ENCODE measurements around the gene CIRBP. TPM values are rescaled to one million over a fixed set of nuclear protein-coding genes. Genes with fewer than 3 reads are reported as not detected.

CIRBP gene
- total RNA-seq, 1 experiment from 2014 or later = 263 TPM

- no peak overlapping the region for H3K27ac ChIP-seq (ENCODE audit: insufficient read length, low read depth, low read length)
- H2BK15ac ChIP-seq (ENCODE audit: low read depth, low read length) = no peak overlapping the region
- H4K20me1 ChIP-seq (ENCODE audit: control insufficient read depth, insufficient read depth, insufficient read length) = no peaks in the 10 kb centered on the region
- H2BK120ac ChIP-seq (ENCODE audit: low read depth, low read length, poor library complexity, severe bottlenecking) = no peak overlapping the region
- no peak overlapping the region for H3T11ph ChIP-seq (ENCODE audit: low read length)
- no peak overlapping the region for H4K8ac ChIP-seq (replicated peaks; ENCODE audit: insufficient read length, low read depth, low read length)
- H3K36me3 Mint-ChIP-seq (ENCODE audit: insufficient read depth in 1 of 3, low read depth in 3 of 3) = peaks cover 2 to 9% (median 6%) of the 10 kb centered on the region in 3 experiments; a peak in 5 of 7 replicates
- H3K9ac ChIP-seq (ENCODE audit: extremely low read depth, insufficient read length, low read length) = no peak overlapping the region
- no peaks in the 10 kb centered on the region for H3K9me3 ChIP-seq (ENCODE audit: control insufficient read depth, low read depth, low read length)
- no peak for DNase-seq
- H3K23ac ChIP-seq (ENCODE audit: insufficient read length, low read depth, low read length) = no peak overlapping the region
- no CpG with 5 or more reads among the region's 14 CpGs for WGBS (ENCODE audit: extremely low coverage, insufficient read length, low lambda C conversion rate)
- no peak overlapping the region for H3K4ac ChIP-seq (ENCODE audit: low read depth, low read length)
- H2AK5ac ChIP-seq (ENCODE audit: insufficient read length, low read length) = no peak overlapping the region
- no peak overlapping the region for H4K5ac ChIP-seq (ENCODE audit: insufficient read length, low read depth, low read length)
- no peaks in the 10 kb centered on the region for H3K27me3 Mint-ChIP-seq (ENCODE audit: low read depth)
- no peak overlapping the region for H3K14ac ChIP-seq (ENCODE audit: insufficient read depth, low read length)
- H4K91ac ChIP-seq (ENCODE audit: insufficient read length, low read depth, low read length) = no peak overlapping the region
- TF ChIP-seq CTCF (conservative IDR thresholded peaks at IDR 0.05) = peak; percentile 10; the same call in 1 of the 3 replicates
- no peaks in the 10 kb centered on the region for H3K4me1 ChIP-seq (ENCODE audit: insufficient read depth, low read length)
- H3K79me2 ChIP-seq (ENCODE audit: insufficient read depth, low read length) = no peaks in the 10 kb centered on the region
- H3K56ac ChIP-seq (ENCODE audit: insufficient read length, low read depth, low read length) = no peak overlapping the region
- H2AFZ ChIP-seq (ENCODE audit: low read length) = no peak overlapping the region
- no peak overlapping the region for H3K18ac ChIP-seq (ENCODE audit: insufficient read length, low read depth, low read length)
- H3K27ac Mint-ChIP-seq = no peak overlapping the region
- H3K27me3 ChIP-seq (ENCODE audit: insufficient read depth, low read length) = no peaks in the 10 kb centered on the region
- H3K23me2 ChIP-seq (ENCODE audit: insufficient read length, low read depth, low read length, poor library complexity, severe bottlenecking) = no peaks in the 10 kb centered on the region
- no peaks in the 10 kb centered on the region for H3K9me3 Mint-ChIP-seq
- no peak overlapping the region for H2BK5ac ChIP-seq (ENCODE audit: insufficient read length, low read length)
- H3K4me3 Mint-ChIP-seq = no peak overlapping the region
- H3K4me2 ChIP-seq (ENCODE audit: insufficient read depth, insufficient read length, low read length) = no peak overlapping the region
- H3K4me1 Mint-ChIP-seq = peaks cover 0 to 6% of the 10 kb centered on the region in 2 experiments; a peak in 2 of 4 replicates
- no peak overlapping the region for H2BK20ac ChIP-seq (ENCODE audit: low read depth, low read length, poor library complexity, severe bottlenecking)
- H2BK12ac ChIP-seq (ENCODE audit: insufficient read length, low read depth, low read length) = no peak overlapping the region
- peaks cover 4% of the 10 kb centered on the region for H3K79me1 ChIP-seq (ENCODE audit: insufficient read depth, low read depth, low read length, poor library complexity, severe bottlenecking)
Observed at GRCh38 chr19:1222394-1222793, 46.7 kb upstream of the CIRBP start.
